ENCODE measurements around the gene MMP21.

MMP21 gene

GRCh38 chr10:125799451-125800182 lies 24.0 kb upstream of the MMP21 start:
- no peak overlapping the region for H3K27ac Mint-ChIP-seq
- no peak overlapping the region for H3K4me3 Mint-ChIP-seq
- no peaks in the 10 kb centered on the region for H3K4me1 Mint-ChIP-seq (ENCODE audit: low read depth)
- H3K36me3 Mint-ChIP-seq, result peaks cover 2% of the 10 kb centered on the region
- no peaks in the 10 kb centered on the region for H3K27me3 Mint-ChIP-seq
- no peaks in the 10 kb centered on the region for H3K9me3 Mint-ChIP-seq (ENCODE audit: low read depth)

- Mint-ChIP-seq H3K4me1 (ENCODE audit: low read depth) (no peaks in the 10 kb centered on the region), H3K9me3 (ENCODE audit: low read depth) (no peaks in the 10 kb centered on the region), H3K27me3 (no peaks in the 10 kb centered on the region), H3K36me3 (peaks cover 4% of the 10 kb centered on the region), H3K27ac (no peak overlapping the region), H3K4me3 (no peak overlapping the region)
Measured at GRCh38 chr10:125797994-125798662, 22.5 kb upstream of the MMP21 start.

DNA sequence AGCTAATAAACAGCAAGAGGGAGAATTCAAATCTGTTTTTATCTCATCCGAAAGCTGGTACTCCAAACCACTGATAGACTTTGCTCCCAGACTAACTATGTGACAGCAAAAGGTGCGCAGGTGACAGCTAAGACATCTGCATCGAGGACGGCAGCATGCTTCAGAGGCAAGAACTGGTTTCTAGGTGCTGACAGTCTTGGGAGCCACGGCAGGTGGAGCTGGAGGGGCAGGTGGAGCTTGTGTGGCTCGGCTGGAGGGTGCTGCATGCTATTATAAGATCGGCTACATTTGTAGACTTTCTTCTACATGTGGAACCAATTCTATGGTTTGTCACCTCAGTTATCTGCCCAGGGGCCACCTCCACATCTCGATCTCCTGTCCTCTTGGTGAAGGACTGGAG lies 21.8 kb upstream of the MMP21 start:
- Mint-ChIP-seq H3K4me1 (ENCODE audit: low read depth) (no peaks in the 10 kb centered on the region), H3K36me3 (peaks cover 4% of the 10 kb centered on the region), H3K27me3 (no peaks in the 10 kb centered on the region), H3K4me3 (no peak overlapping the region), H3K9me3 (ENCODE audit: low read depth) (no peaks in the 10 kb centered on the region), H3K27ac (no peak overlapping the region)

GRCh38 chr10:125795637-125796190 lies 20.1 kb upstream of the MMP21 start:
- H3K27ac Mint-ChIP-seq, result no peak overlapping the region
- no peaks in the 10 kb centered on the region for H3K27me3 Mint-ChIP-seq
- H3K4me3 Mint-ChIP-seq, result no peak overlapping the region
- H3K9me3 Mint-ChIP-seq (ENCODE audit: low read depth), result no peaks in the 10 kb centered on the region
- H3K4me1 Mint-ChIP-seq (ENCODE audit: low read depth), result no peaks in the 10 kb centered on the region
- H3K36me3 Mint-ChIP-seq, result peaks cover 7% of the 10 kb centered on the region

- Mint-ChIP-seq H3K4me3 (no peak overlapping the region), H3K4me1 (ENCODE audit: low read depth) (peaks cover under 1% of the 10 kb centered on the region), H3K27ac (no peak overlapping the region), H3K9me3 (ENCODE audit: low read depth) (no peaks in the 10 kb centered on the region), H3K27me3 (no peaks in the 10 kb centered on the region), H3K36me3 (peaks cover 7% of the 10 kb centered on the region)
Measured at GRCh38 chr10:125795128-125795527, 19.5 kb upstream of the MMP21 start.

GRCh38 chr10:125792342-125793300 lies 17.0 kb upstream of the MMP21 start:
- Mint-ChIP-seq H3K27ac (no peak overlapping the region), H3K36me3 (peaks cover 5% of the 10 kb centered on the region)

GRCh38 chr10:125788156-125789034 lies 12.8 kb upstream of the MMP21 start:
- H3K27ac Mint-ChIP-seq, result peak overlapping the region; percentile 73
- H3K4me3 Mint-ChIP-seq, result no peak overlapping the region
- H3K9me3 Mint-ChIP-seq (ENCODE audit: low read depth), result no peaks in the 10 kb centered on the region
- no peaks in the 10 kb centered on the region for H3K27me3 Mint-ChIP-seq
- peaks cover 7% of the 10 kb centered on the region for H3K36me3 Mint-ChIP-seq
- peaks cover 20% of the 10 kb centered on the region for H3K4me1 Mint-ChIP-seq (ENCODE audit: low read depth)

More at GRCh38 chr10:125792342-125793300, 17.0 kb upstream of the MMP21 start:
- peaks cover 15% of the 10 kb centered on the region for H3K4me1 Mint-ChIP-seq (ENCODE audit: low read depth)
- no peaks in the 10 kb centered on the region for H3K27me3 Mint-ChIP-seq
- no peaks in the 10 kb centered on the region for H3K9me3 Mint-ChIP-seq (ENCODE audit: low read depth)
- H3K4me3 Mint-ChIP-seq, result no peak overlapping the region

DNA sequence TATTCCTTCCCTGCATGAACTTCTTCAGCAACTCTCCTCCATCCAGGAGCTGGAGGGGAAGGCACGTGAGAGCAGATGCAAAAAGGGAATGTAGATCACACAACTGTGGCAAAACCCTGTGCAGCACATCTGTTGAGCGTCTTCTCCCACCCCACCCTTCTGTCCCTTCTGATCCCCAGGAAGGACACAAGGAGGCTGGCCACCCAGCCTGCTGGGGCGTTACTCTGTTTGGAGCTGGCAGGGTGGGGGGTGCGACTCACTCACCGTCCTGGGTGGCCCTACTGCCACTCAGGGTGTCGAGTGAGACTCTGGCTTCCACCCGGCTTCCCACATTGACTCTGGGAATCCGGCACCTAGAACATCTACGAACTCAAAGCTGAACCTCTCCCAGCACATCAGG lies 10.2 kb upstream of the MMP21 start:
- H3K36me3 Mint-ChIP-seq, result peaks cover 4% of the 10 kb centered on the region
- H3K4me1 Mint-ChIP-seq (ENCODE audit: low read depth), result peaks cover 20% of the 10 kb centered on the region

DNA sequence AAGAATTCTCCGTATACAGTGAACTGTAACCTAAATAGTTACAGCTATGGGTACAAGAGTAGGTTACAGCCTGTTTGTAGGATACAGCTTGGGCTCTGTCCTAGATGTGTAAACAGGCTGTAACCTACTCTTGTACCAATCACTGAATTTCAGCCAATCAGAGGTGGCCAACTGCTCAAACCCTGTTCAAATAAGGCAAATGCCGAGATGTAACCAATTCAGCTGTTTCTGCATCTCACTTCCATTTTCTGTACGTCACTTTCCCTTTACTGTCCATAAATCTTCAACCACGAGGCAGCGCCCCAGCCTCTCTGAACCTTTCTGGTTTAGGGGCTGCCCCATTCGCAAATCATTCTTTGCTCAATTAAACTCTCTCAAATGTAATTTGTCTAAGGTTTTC lies 8.3 kb upstream of the MMP21 start:
- peaks cover 6% of the 10 kb centered on the region for H3K36me3 Mint-ChIP-seq
- H3K4me3 Mint-ChIP-seq, result no peak overlapping the region
- no peaks in the 10 kb centered on the region for H3K9me3 Mint-ChIP-seq (ENCODE audit: low read depth)
- no peak overlapping the region for H3K27ac Mint-ChIP-seq
- H3K27me3 Mint-ChIP-seq, result no peaks in the 10 kb centered on the region
- peaks cover 17% of the 10 kb centered on the region for H3K4me1 Mint-ChIP-seq (ENCODE audit: low read depth)

More for the DNA sequence above, 10.2 kb upstream of the MMP21 start:
- H3K27ac Mint-ChIP-seq, result no peak overlapping the region
- H3K9me3 Mint-ChIP-seq (ENCODE audit: low read depth), result no peaks in the 10 kb centered on the region
- H3K4me3 Mint-ChIP-seq, result no peak overlapping the region
- no peaks in the 10 kb centered on the region for H3K27me3 Mint-ChIP-seq

- peaks cover 13% of the 10 kb centered on the region for H3K4me1 Mint-ChIP-seq (ENCODE audit: low read depth)
- no peaks in the 10 kb centered on the region for H3K9me3 Mint-ChIP-seq (ENCODE audit: low read depth)
- no peak overlapping the region for H3K4me3 Mint-ChIP-seq
- H3K27ac Mint-ChIP-seq, result no peak overlapping the region
- no peaks in the 10 kb centered on the region for H3K27me3 Mint-ChIP-seq
- peaks cover 6% of the 10 kb centered on the region for H3K36me3 Mint-ChIP-seq
Measured at GRCh38 chr10:125783408-125783807, 7.8 kb upstream of the MMP21 start.

DNA sequence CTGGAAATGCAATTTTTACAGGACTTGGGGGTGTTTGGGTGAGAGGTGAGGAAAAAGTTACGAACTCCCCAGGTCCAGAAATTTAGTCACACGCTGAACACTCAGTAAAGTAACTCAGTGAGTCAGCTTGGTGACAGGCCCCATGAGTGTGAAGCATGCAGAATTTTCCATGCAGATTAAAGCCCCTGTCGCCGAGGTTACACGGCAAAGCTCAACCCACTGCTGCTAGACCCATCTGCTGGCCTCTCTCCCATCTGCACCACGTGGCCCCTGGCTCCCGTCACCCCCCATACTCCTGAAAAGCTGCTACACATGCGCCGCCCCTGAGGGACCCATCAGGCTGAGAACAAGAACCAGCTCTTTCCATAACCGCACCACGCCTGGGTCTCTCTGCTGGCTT lies 7.0 kb upstream of the MMP21 start:
- Mint-ChIP-seq H3K27me3 (no peaks in the 10 kb centered on the region), H3K36me3 (peaks cover 6% of the 10 kb centered on the region), H3K9me3 (ENCODE audit: low read depth) (no peaks in the 10 kb centered on the region), H3K4me1 (ENCODE audit: low read depth) (peaks cover 5% of the 10 kb centered on the region), H3K27ac (no peak overlapping the region), H3K4me3 (no peak overlapping the region)

GRCh38 chr10:125782054-125782453 lies 6.4 kb upstream of the MMP21 start:
- H3K4me1 Mint-ChIP-seq (ENCODE audit: low read depth), result peaks cover under 1% of the 10 kb centered on the region
- H3K27me3 Mint-ChIP-seq, result no peaks in the 10 kb centered on the region
- H3K4me3 Mint-ChIP-seq, result no peak overlapping the region
- peaks cover 6% of the 10 kb centered on the region for H3K36me3 Mint-ChIP-seq
- no peaks in the 10 kb centered on the region for H3K9me3 Mint-ChIP-seq (ENCODE audit: low read depth)
- no peak overlapping the region for H3K27ac Mint-ChIP-seq

GRCh38 chr10:125781374-125781773 lies 5.8 kb upstream of the MMP21 start:
- Mint-ChIP-seq H3K9me3 (ENCODE audit: low read depth) (no peaks in the 10 kb centered on the region), H3K27ac (no peak overlapping the region), H3K4me1 (ENCODE audit: low read depth) (no peaks in the 10 kb centered on the region), H3K4me3 (no peak overlapping the region), H3K36me3 (peaks cover 6% of the 10 kb centered on the region), H3K27me3 (no peaks in the 10 kb centered on the region)

Data from activated naive CD8-positive, alpha-beta T cell (primary cell).